HUES48 (cell line): ENCODE data around the gene LMLN.

Source experiments
- H3K27ac ChIP-seq: one replicate; pipeline ENCODE4 v1.7.0; 2013; ENCODE audit warnings: low read depth, low read length, inconsistent platforms
- H3K27me3 ChIP-seq: 2 replicates; pipeline ENCODE4 v1.6.1; 2013; ENCODE audit warnings: mild to moderate bottlenecking, low read length; ENCODE audit not compliant: control insufficient read depth, insufficient read depth
- H3K36me3 ChIP-seq: 2 replicates; pipeline ENCODE4 v1.6.1; 2013; ENCODE audit warnings: low read length; ENCODE audit not compliant: control insufficient read depth, insufficient read depth
- H3K4me1 ChIP-seq: 2 replicates; pipeline ENCODE4 v1.6.1; 2013; ENCODE audit warnings: mild to moderate bottlenecking, low read length; ENCODE audit not compliant: control insufficient read depth, insufficient read depth
- H3K4me3 ChIP-seq: 2 replicates; pipeline ENCODE4 v1.5.1; 2013; ENCODE audit warnings: mild to moderate bottlenecking, low read depth, low read length
- H3K9ac ChIP-seq: 2 replicates; pipeline ENCODE4 v1.6.1; 2013; ENCODE audit warnings: mild to moderate bottlenecking, low read depth, low read length, moderate library complexity
- H3K9me3 ChIP-seq: 2 replicates; pipeline ENCODE4 v1.6.1; 2013; ENCODE audit warnings: low read length; ENCODE audit not compliant: control insufficient read depth, insufficient read depth

Gene LMLN

GRCh38 chr3:197949191-197949777 is 10.7 kb upstream of the LMLN start:
- peaks cover 4% of the 10 kb centered on the region; the same call in 1 of the 2 replicates for H3K4me1 ChIP-seq
- H3K9me3 ChIP-seq = no peaks in the 10 kb centered on the region
- no peaks in the 10 kb centered on the region for H3K27me3 ChIP-seq
- H3K27ac ChIP-seq = peak overlapping the region; percentile 91
- peak overlapping the region; percentile 99 for H3K9ac ChIP-seq
- H3K4me3 ChIP-seq = peak overlapping the region; percentile 99
- H3K36me3 ChIP-seq = peaks cover 35% of the 10 kb centered on the region

DNA sequence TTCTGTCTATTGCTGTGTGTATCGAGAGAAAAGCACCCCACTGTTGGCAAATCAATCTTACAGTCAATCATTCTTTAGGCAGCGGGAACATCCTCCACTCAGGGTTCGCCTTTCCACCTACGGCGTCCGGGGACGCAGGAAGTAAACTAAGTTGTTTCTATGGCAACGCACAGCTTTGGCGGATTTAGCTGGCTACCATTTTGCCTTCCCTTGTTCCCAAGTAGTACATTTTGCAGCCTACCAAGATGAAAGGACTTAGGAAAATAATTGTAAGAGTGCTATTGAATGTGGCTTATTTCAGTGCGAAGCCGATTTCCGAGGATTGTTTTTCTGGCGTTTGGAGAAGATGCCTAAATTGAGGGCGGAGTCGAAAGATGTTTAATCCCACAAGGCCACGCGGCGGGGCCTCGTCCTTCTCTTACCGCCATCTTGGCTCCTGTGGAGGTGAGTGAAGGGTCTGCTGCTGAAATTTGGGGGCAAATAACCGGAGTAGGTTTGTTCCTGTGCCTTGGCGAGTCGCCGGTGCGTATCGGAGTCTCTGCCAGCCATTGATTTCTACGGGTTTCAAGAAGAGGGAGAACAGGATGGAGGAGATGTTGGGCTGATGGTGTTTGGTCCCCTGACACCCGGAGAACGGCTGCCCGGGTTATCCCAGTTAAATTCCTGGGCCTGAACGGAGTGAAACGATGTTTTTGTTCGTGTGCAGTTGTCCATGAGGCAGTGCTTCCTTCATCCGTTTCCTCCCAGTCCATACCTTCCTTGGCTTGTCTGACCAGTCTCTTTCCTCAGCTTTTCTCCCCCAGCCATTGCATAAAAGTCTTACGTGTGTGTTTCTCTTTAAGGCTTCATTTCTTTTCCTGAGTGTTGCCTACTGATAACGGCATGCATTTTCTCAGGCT is 10.0 kb upstream of the LMLN start, which contains the start of gene RPL35A:
TSS of gene RPL35A (plus strand) at position 413 of the 899 bp plus-strand sequence. CDS start 778 bp downstream, outside the sequence.
- H3K4me1 ChIP-seq = peaks cover 4% of the 10 kb centered on the region; the same call in 1 of the 2 replicates
- peak within 1 kb of the TSS; percentile 99 for H3K9ac ChIP-seq
- peaks cover 42% of the 10 kb centered on the region for H3K36me3 ChIP-seq
- H3K27me3 ChIP-seq = no peaks in the 10 kb centered on the region
- peak within 1 kb of the TSS; percentile 91 for H3K27ac ChIP-seq
- H3K4me3 ChIP-seq = peak within 1 kb of the TSS; percentile 99
- no peaks in the 10 kb centered on the region for H3K9me3 ChIP-seq

DNA sequence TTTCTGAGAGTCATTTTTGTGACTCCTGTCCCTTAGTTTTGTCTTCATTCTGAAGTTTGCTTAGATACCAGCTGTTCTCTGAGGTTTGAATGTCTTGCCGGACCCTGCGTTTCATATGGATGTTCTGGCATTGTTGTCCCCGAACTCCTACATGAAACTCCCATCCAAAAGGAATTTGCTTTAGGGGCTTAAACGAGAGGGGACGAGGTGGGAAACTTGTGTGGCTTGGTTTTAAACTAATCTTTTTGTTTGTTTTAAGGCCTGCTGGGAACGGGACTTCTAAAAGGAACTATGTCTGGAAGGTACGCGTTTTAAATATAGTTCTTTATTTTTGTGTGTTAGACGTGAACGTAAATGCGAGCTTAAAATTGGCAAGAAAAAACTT is 9.3 kb upstream of the LMLN start:
- Histone ChIP-seq H3K27ac (peak overlapping the region; percentile 91), H3K9ac (peak overlapping the region; percentile 99), H3K9me3 (no peaks in the 10 kb centered on the region), H3K36me3 (peaks cover 49% of the 10 kb centered on the region), H3K27me3 (no peaks in the 10 kb centered on the region), H3K4me1 (peaks cover 4% of the 10 kb centered on the region; the same call in 1 of the 2 replicates), H3K4me3 (peak overlapping the region; percentile 99)

GRCh38 chr3:197951392-197951990 is 8.5 kb upstream of the LMLN start:
- Histone ChIP-seq H3K4me3 (peak overlapping the region; percentile 99), H3K36me3 (peaks cover 57% of the 10 kb centered on the region), H3K9me3 (no peaks in the 10 kb centered on the region), H3K27me3 (no peaks in the 10 kb centered on the region), H3K27ac (peak overlapping the region; percentile 91), H3K4me1 (peaks cover 4% of the 10 kb centered on the region; the same call in 1 of the 2 replicates), H3K9ac (peak overlapping the region; percentile 99; the same call in 1 of the 2 replicates)

GRCh38 chr3:197952440-197952839 is 7.6 kb upstream of the LMLN start:
- H3K9ac ChIP-seq = no peak overlapping the region; the same call in 1 of the 2 replicates
- H3K27me3 ChIP-seq = no peaks in the 10 kb centered on the region
- H3K36me3 ChIP-seq = peaks cover 58% of the 10 kb centered on the region
- no peak overlapping the region for H3K4me3 ChIP-seq
- H3K9me3 ChIP-seq = no peaks in the 10 kb centered on the region
- H3K4me1 ChIP-seq = peaks cover 4% of the 10 kb centered on the region; the same call in 1 of the 2 replicates
- H3K27ac ChIP-seq = no peak overlapping the region

GRCh38 chr3:197953325-197953724 is 6.7 kb upstream of the LMLN start:
- Histone ChIP-seq H3K9ac (no peak overlapping the region), H3K4me3 (no peak overlapping the region), H3K36me3 (peaks cover 58% of the 10 kb centered on the region), H3K4me1 (peaks cover 4% of the 10 kb centered on the region; the same call in 1 of the 2 replicates), H3K9me3 (no peaks in the 10 kb centered on the region), H3K27ac (peak overlapping the region; percentile 53), H3K27me3 (no peaks in the 10 kb centered on the region)

GRCh38 chr3:197953881-197954280 is 6.1 kb upstream of the LMLN start:
- Histone ChIP-seq H3K27me3 (no peaks in the 10 kb centered on the region), H3K27ac (no peak overlapping the region), H3K4me1 (peaks cover 3% of the 10 kb centered on the region; the same call in 1 of the 2 replicates), H3K4me3 (no peak overlapping the region), H3K9me3 (no peaks in the 10 kb centered on the region), H3K36me3 (peaks cover 58% of the 10 kb centered on the region), H3K9ac (no peak overlapping the region)

DNA sequence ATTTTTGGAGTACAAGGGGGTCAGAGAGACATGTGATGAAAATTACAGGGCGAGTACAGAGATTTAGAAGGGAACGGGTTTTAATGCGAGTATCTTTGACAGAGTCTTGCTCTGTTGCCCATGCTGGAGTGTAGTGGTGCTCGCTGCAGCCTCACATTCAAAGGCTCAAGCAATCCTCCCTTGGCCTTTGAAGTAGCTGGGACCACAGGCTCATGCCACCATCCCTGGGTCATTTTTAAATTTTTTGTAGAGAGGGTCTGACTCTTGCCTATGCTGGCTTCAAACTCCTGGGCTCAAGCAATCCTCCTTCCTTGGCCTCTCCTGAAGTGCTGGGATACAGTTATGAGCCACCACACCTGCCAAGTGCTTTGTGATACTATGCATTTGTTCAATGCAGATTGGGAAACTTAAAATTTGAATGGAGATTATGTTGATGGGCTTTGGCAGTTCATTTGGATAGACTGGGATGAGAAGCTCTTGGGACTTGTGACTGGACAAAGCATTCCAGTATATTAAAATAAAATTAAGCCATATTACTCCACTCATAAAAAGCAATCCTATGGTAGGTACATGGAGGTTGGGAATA is 4.0 kb upstream of the LMLN start:
- peaks cover 10% of the 10 kb centered on the region; the same call in 1 of the 2 replicates for H3K4me1 ChIP-seq
- H3K9ac ChIP-seq = no peak overlapping the region
- no peak overlapping the region for H3K4me3 ChIP-seq
- H3K36me3 ChIP-seq = peaks cover 56% of the 10 kb centered on the region
- no peaks in the 10 kb centered on the region for H3K27me3 ChIP-seq
- no peak overlapping the region for H3K27ac ChIP-seq
- no peaks in the 10 kb centered on the region for H3K9me3 ChIP-seq

DNA sequence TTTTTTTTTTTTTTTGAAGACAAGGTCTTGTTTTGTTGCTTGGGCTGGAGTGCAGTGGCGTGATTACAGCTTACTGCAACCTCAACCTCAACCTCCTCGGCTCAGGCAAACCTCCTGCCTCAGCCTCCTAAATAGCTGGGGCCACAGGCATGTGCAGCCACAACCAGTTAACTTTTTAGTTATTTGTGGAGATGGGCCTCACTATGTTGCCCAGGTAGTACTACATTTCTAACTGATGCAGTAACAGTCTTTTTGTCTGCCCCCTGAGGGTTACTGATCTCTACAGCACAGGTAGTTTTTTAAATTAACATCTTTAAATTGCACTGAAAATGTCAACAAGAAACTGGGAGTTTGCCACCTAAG is 3.4 kb upstream of the LMLN start:
- peaks cover 16% of the 10 kb centered on the region; the same call in 1 of the 2 replicates for H3K4me1 ChIP-seq

GRCh38 chr3:197957790-197958133 is 2.3 kb upstream of the LMLN start:
- Histone ChIP-seq H3K27ac (peak overlapping the region; percentile 26), H3K9ac (no peak overlapping the region), H3K4me1 (peaks cover 16% of the 10 kb centered on the region; the same call in 1 of the 2 replicates), H3K9me3 (no peaks in the 10 kb centered on the region), H3K36me3 (peaks cover 39% of the 10 kb centered on the region), H3K4me3 (no peak overlapping the region), H3K27me3 (peaks cover 4% of the 10 kb centered on the region; the same call in 1 of the 2 replicates)

More for the DNA sequence above, 3.4 kb upstream of the LMLN start:
- Histone ChIP-seq H3K27ac (peak overlapping the region; percentile 26), H3K9ac (no peak overlapping the region), H3K27me3 (peaks cover 4% of the 10 kb centered on the region; the same call in 1 of the 2 replicates), H3K36me3 (peaks cover 50% of the 10 kb centered on the region), H3K4me3 (no peak overlapping the region), H3K9me3 (no peaks in the 10 kb centered on the region)
